NCI-H345 treated with DMSO at 0.1 percent for 48 hours (cell line): Measurements from ENCODE around the gene TMEM123.
"Not testable (repeated sequence)": the region's sequence is repeated elsewhere in the genome, so short reads cannot be mapped to it uniquely, and the experiment has no call there.

Experiments
- DNase-seq: peaks from one replicate; lab custom pipeline; 2025; ENCODE audit not compliant: unreplicated experiment; lab: John Stamatoyannopoulos, UW

The TMEM123 gene

DNA sequence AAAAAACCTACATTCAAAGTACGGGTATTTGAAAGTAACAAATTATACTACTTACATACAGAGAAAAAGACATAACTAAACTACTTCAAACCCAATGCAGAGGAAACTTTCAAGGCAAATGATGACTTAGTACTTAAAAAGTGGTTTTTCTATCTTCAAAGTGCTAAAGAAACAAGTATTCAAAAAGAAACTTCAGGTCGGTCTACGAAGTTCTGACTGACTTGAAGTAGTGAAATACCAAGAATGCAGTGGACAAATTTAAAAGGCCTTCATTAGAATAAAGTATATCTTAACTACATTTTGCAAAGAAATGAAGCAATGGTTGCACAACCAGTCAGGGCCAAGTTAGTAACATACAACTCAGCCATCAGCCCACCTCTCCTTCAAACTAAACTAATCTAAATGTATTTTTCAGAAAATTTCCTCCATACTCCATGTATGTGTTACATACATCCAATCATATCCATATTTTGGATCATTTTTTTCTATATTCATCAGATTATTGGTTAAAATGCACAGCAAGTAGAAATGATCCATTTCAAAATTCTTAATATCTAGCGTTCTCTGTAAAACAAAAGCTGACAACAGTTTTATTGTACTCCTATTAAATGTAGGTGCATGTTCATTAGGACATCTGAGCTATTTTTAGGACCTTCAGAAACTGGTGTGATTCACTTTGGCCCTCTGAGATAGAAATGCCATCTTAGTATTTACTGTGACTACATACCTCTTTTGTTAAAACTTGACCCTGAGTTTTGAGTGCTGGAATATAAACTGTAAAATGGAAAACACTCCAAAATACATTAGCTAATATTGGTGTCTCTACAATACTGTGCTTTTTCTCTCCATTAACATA, 55.6 kb downstream of the TMEM123 start:
- no peak for DNase-seq

DNA sequence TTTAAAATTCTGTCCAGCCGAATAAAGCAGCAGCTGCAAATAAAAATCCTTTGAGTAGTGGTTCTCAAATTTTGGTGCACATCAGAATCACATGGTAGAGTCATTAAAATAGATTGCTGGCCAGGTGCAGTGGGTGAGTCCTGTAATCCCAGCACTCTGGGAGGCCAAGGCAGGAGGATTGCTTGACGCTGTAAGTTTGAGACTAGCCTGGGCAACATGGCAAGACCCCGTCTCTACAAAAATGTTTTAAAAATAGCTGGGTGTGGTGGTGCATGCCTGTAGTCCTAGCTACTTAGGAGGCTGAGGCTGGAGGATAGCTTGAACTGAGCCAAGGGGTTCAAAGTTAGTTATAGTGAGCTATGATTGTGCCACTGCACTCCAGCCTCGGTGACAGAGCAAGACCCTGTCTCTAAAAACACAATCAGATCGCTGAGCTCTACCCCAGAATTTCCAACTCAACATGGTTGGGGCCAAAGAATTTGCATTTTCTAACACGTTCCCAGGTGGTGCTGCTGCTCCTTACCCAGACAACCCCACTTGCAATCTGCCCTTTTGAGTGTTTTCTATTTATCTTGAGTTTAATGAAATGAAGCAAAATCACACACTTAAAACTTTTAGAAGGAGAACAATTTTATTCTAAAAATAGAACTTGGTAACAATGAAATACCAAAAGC, 56.7 kb downstream of the TMEM123 start:
- no peak for DNase-seq

DNA sequence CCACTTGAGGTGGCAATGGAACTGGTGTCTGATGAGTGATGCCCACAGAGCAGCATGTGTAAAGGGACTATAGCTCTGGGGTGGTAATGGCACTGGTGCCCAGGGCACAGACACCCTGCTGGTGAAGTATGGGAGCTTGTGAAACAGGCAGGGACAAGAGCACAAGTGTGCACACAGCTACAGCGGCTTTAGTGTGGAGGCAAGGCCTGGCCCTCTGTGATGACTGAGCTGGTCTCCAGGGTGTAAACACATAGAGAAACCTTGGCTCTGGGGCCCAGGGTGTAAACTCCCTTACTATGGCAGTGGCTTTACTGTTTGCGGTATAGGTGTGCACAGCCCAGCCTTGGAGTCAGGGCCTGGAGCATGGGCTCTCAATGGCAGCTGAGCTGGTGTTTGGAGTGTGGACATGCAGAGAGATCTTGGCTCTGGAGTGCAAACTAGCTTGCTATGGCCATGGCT, 59.3 kb downstream of the TMEM123 start:
- no peak for DNase-seq

GRCh38 chr11:102391549-102392237, 60.9 kb downstream of the TMEM123 start:
- no peak for DNase-seq

GRCh38 chr11:102390667-102391465, 61.7 kb downstream of the TMEM123 start:
- peak; percentile 48 for DNase-seq

DNA sequence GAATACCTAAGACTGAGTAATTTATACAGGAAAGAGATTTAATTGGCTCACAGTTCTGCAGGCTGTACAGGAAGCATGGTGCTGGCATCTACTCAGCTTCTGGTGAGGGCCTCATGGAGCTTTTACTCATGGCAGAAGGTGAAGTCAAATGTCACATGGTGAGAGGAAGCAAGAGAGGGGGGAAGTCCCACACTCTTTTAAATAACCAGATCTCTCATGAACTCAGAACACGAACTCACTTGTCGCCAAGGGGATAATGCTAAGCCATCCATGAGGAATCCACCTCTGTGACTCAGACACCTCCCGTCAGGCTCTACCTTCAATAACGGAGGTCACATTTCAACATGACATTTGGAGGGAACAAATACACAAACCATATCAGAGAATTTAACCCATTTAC, 63.3 kb downstream of the TMEM123 start:
- no peak for DNase-seq

DNA sequence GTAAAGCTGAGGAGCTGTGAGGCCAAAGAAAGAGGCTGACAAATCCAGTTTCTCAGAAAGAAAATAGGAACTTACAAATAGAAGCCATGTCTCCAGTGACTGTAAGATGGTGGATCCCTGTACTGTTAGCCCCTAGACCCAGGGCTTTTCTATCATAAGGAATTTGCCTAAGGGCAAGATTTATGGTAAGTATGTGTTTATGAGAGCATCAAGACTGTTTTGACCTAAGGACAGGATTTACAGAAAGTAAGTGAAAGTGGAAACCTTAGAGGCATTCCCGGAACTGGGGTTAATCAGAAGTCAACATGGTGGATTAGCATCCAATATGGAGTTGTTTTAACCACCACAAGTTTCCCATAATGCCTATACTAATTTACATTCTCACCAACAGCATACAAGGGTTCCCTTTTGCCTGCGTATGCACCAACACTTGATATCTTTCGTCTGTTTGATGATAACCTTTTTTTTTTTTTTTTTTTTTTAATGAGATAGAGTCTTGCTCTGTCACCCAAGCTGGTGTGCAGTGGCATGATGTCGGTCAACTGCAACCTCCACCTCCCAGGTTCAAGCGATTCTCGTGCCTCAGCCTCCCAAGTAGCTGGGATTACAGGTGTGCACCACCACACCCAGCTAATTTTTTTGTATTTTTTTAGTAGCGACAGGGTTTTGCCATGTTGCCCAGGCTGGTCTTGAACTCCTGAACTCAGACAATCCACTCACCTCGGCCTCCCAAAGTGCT, 65.4 kb downstream of the TMEM123 start:
- DNase-seq, result no peak

GRCh38 chr11:102386136-102386734, 66.3 kb downstream of the TMEM123 start:
- DNase-seq, result no peak

GRCh38 chr11:102385085-102386007, 67.2 kb downstream of the TMEM123 start:
- no peak for DNase-seq

GRCh38 chr11:102384419-102385079, 68.0 kb downstream of the TMEM123 start:
- no peak for DNase-seq

GRCh38 chr11:102383839-102384238, 68.7 kb downstream of the TMEM123 start:
- no peak for DNase-seq

- no peak for DNase-seq
Measured at GRCh38 chr11:102382384-102382783, 70.2 kb downstream of the TMEM123 start.

DNA sequence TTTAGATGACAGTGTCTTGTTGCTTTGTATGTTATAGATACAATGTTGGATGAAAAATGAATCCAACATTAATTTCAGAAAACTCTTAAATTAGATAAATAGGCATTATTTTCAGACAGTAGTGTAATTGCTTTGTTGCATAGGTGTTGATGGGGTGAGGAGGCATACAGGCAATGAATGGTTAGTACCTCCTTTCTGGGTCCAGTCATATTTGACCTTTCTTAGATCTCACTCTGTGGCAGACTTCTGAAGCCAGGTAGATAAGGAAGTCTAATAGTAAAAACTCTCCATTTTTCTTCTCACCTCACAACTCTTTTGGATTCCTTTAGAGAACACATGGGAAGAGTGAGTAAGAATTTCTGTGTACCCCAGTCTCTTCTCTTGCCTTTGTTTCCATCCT, 73.7 kb downstream of the TMEM123 start:
- DNase-seq, result no peak

- DNase-seq, result no peak
Measured at GRCh38 chr11:102377891-102378290, 74.7 kb downstream of the TMEM123 start.

GRCh38 chr11:102375720-102376399, 76.7 kb downstream of the TMEM123 start:
- no peak for DNase-seq

DNA sequence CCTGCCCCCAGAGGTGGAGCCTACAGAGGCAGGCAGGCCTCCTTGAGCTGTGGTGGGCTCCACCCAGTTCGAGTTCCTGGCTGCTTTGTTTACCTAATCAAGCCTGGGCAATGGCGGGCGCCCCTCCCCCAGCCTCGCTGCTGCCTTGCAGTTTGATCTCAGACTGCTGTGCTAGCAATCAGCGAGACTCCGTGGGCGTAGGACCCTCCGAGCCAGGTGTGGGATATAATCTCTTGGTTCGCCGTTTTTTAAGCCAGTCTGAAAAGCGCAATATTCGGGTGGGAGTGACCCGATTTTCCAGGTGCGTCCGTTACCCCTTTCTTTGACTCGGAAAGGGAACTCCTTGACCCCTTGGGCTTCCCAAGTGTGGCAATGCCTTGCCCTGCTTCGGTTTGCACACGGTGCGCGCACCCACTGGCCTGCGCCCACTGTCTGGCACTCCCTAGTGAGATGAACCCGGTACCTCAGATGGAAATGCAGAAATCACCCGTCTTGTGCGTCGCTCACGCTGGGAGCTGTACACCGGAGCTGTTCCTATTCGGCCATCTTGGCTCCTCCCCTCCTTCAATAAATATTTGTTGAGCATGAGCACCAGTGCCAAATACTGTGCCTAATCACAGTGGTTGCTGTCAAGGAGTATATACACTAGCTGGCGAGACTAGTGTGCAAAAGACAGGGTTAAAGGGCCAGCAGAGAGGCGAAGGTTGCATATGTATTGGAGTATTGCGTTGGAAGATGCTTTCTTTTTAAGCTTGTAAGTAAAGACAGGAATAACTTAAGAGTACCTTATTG, 77.7 kb downstream of the TMEM123 start:
- not testable (repeated sequence) for DNase-seq

DNA sequence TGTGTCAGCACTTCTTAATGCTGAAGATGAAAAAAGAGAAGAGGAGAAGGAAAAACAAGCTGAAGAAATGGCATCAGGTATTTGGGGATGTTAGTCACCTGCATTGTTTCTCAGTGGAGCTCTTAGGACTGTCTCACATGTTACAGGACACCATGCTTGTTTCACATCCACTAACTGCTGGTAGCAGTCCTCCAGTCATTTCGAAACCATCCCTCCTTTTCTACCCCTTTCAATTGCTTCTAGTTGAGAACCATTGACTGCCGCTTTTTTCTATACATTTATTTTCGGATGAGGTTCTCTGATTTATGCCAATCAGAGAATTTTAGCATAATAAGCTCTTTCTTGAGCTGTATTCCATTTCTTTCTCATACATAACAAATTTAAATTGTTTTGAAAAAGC, 84.1 kb downstream of the TMEM123 start:
- DNase-seq, result no peak
